ENCODE data around the gene RABAC1.

Gene RABAC1, protein sequence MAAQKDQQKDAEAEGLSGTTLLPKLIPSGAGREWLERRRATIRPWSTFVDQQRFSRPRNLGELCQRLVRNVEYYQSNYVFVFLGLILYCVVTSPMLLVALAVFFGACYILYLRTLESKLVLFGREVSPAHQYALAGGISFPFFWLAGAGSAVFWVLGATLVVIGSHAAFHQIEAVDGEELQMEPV

DNA sequence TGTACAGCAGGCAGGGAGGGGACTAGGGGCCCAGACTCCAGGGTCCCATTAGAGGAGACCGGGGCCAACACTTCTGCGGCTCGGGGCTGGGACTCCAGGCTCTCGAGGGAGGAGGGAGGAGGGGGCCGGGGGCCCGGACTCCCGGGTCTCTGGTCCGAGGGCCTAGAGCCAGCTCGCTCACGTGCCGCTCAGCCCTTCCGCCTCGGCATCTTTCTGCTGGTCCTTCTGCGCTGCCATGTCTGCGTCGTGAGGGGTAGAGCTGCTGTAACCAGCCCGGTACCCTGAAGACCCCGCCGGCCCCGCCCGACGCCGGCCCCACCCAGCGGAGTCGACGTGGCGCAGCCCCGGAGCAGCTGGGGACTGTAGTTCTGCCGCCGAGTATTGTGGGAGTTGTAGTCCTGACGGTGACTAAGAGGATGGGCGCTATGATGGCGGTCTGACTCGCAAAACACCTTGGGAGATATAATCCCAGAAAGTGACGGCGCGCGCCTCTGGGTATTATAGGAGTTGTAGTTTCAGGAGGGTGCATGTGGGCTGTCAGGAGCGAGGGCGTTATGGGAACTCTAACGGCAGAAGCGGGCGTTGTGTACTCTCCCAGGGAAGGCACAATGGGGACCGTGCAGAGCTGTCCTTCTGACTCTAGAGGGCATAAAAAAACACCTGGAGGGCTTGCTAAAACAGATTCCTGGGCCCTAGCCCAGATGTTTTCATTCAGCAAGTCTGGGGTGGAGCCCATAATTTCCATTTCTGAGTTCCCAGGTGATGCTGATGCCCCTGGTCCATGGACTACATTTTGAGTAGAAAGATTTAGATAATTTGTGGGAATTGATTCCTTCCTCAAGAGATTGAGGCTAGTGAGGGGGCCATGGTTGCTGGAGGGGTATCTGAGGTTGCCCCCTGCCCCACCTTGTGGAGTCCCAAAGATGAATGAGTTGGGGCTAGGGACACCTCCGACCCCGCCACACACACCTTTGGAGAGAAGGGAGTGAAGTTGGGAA, at the start of gene RABAC1:
RABAC1 (minus strand) TSS at position 266 of the 998 bp plus-strand sequence; CDS start at position 237, 29 bp downstream.
- peak; percentile 95 for DNase-seq (ENCODE audit: low read depth)
- H3K4me3 ChIP-seq (ENCODE audit: low read depth, low read length), result peak within 1 kb of the TSS; percentile 90
- TF ChIP-seq, protein P1, sequence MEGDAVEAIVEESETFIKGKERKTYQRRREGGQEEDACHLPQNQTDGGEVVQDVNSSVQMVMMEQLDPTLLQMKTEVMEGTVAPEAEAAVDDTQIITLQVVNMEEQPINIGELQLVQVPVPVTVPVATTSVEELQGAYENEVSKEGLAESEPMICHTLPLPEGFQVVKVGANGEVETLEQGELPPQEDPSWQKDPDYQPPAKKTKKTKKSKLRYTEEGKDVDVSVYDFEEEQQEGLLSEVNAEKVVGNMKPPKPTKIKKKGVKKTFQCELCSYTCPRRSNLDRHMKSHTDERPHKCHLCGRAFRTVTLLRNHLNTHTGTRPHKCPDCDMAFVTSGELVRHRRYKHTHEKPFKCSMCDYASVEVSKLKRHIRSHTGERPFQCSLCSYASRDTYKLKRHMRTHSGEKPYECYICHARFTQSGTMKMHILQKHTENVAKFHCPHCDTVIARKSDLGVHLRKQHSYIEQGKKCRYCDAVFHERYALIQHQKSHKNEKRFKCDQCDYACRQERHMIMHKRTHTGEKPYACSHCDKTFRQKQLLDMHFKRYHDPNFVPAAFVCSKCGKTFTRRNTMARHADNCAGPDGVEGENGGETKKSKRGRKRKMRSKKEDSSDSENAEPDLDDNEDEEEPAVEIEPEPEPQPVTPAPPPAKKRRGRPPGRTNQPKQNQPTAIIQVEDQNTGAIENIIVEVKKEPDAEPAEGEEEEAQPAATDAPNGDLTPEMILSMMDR (conservative IDR thresholded peaks at IDR 0.05; ENCODE audit: low read depth, low read length), result peak; percentile 38

DNA sequence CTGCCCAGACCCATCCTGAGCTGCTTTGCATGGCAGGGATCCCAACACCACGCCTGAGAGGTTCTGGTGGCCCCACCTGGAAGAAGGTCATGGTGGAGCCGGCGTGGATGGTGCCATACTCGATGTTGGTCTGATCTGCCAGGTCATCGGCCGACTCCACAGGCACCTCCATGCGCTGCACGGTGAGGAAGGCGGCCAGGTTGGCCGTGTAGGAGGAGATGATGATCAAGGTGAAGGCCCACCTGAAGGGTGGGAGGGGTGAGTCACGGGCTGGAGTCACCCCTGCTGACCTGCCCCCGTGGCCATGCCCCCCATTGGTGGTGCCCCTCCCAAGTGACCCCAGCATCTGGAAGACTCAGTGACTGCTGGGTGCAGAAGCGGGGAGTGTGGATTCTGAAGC, 47.4 kb upstream of the RABAC1 start:
- H3K4me3 ChIP-seq (ENCODE audit: low read depth, low read length), result no peak overlapping the region
- no peak for DNase-seq (ENCODE audit: low read depth)
- TF ChIP-seq, protein P1 (conservative IDR thresholded peaks at IDR 0.05; ENCODE audit: low read depth, low read length), result no peak

DNA sequence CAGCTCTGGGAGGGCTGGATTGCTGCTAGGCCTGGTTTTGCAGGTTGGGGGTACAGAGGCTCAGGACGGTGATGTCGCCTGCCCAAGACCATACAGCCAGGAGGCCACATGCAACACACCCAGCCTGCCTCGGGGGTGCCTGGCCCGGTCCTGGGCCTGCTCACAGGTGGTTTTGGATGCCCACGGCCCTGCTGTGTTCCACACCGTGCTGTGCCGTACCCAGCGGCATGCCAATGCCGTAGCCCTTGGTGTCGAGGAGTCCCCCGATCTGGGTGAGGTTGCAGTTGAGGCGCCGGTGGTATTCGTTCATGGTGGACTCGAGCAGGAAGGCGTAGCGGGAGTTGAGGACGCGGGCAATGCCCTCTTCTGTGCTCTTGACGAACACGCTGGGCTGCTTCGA, 46.4 kb upstream of the RABAC1 start:
- TF ChIP-seq, protein P1 (conservative IDR thresholded peaks at IDR 0.05; ENCODE audit: low read depth, low read length), result no peak
- DNase-seq (ENCODE audit: low read depth), result no peak
- H3K4me3 ChIP-seq (ENCODE audit: low read depth, low read length), result no peak overlapping the region

DNA sequence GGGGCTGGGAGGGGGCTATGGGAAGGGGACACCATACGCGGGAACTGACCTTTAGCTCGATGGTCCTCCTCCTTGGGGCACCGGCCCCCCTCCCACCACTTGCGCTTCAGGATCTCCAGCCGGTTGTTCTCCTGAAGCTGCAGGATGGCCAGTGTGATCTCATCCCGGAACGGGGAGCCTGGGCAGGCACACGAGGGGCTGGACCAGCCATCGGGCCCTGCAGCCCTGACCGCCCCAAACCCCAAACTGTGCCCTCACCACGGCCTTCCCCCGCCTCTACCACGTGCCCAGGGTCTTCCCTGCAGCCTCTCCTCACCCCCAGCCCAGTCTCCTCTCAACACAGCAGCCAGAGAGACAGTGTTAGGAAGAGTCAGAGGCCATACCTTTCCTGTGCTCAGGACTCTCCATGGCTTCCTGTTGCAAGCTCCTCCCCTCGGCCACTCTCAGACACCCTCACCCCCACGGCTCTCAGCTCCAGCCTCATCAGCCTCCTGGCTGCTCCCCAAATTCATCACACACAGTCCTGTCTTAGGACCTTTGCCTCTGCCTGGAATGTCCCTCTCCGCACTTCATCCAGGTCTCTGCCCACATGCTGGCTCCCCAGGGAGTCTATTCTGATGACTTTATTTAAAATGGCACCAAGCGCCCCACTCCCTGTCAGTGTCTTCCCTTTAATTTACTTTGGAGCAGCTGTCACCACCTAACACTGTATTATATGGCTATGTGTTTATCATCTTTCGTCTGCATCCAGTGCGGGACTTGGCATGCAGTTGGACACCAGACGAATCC, 44.6 kb upstream of the RABAC1 start:
- DNase-seq (ENCODE audit: low read depth), result no peak
- TF ChIP-seq, protein P1 (conservative IDR thresholded peaks at IDR 0.05; ENCODE audit: low read depth, low read length), result no peak
- no peak overlapping the region for H3K4me3 ChIP-seq (ENCODE audit: low read depth, low read length)

DNA sequence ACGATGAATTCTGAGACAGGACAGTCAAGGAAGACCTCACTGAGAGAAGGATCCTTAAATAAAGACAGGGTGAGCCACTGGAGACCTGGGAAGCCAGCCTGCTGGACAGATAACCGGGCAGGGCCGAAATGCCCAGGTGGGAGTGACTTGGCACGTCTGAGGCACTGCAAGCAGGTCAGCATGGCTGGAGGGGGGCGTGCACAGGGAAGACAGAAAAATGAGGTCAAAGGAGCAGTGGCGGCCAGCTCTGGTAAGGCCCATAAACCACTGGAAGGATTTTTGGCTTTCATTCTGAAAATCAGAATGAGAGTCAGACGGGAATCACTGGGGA, 40.7 kb upstream of the RABAC1 start:
- TF ChIP-seq, protein P1 (conservative IDR thresholded peaks at IDR 0.05; ENCODE audit: low read depth, low read length), result no peak
- no peak overlapping the region for H3K4me3 ChIP-seq (ENCODE audit: low read depth, low read length)
- DNase-seq (ENCODE audit: low read depth), result no peak

DNA sequence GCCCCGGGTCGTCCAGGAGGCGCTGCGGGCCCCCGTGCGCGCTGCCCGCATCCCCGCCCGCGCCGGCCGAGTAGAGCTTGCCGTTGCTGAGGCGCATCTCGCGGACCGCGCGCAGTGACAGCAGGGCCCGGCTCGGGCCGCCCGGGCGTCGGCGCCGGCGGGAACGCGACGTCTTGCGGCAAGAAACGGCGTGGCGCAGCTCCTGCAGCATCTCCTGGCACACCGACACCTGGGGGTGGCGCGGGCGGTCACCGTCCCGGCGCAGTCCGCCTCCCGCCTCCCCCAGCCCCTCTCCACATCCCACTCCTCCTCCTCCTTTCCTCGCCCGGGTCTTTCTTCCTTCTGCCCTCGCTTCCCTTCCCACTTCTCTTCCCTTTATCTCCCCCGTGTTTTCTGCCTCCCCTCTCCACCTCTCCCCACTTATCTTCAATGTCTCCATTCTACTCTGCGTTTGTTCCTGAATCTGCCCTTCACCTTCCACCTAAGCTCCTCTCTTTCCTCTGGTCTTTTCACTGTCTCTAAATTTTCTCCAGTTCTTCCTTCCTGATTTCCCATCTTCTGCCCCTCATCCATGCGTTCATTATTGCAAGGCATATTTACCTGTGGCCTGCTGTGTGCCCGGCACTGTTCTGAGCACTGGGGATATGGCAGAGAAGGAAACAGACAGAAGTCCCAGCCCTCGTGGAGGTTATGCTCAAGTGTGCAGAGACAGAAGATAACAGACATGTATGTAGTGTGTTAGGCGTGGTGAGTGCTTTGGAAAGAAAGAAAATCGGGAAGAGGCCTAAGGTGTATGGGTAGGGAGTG, 40.2 kb upstream of the RABAC1 start:
- TF ChIP-seq, protein P1 (conservative IDR thresholded peaks at IDR 0.05; ENCODE audit: low read depth, low read length), result no peak
- no peak for DNase-seq (ENCODE audit: low read depth)
- H3K4me3 ChIP-seq (ENCODE audit: low read depth, low read length), result no peak overlapping the region
